Measurements from ENCODE around the gene NHSL2. TPM values are rescaled to one million over a fixed set of nuclear protein-coding genes. Genes with fewer than 3 reads are reported as not detected.

NHSL2 gene
- total RNA-seq, 2 donors from 2014 or later, result 6.9 to 11.2 TPM

DNA sequence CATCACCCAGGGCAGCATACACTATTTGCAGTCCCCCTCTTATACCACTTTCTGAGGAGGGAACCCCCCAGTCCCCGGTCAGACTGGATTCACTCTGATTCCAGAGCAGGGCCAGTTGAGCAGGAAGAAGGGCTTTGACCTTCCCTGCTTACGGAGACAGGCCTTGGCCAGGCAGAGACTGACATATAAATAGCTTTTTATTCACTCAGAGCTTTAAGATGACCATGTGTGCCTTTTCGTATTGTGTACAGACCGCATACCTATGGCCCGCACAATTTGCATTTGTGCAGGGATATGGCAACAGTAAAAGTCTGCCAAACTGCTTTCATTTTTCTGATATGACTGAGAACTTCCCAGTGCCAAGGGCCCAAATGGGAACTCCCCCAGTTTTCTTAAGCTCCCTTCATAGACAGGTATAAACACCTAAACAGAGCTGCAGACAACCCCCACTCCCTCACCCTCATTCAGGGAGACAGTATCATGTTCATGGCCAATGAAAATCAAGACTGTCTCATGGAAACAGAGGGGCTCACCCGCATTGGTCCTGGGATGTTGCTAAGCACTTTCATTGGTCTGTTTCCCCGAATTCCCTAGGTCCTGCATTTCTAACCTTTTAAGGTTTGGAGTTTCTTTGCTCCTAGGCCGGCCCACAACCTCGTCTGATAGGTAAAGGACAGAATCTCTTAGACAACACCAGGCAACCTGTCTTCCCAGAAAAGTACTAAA is 135.1 kb downstream of the NHSL2 start:
- Histone ChIP-seq H3K4me1 (ENCODE audit: control insufficient read depth, insufficient read depth, low read length) (no peaks in the 10 kb centered on the region), H3K36me3 (ENCODE audit: control insufficient read depth, insufficient read depth, low read length) (no peaks in the 10 kb centered on the region), H3K27ac (ENCODE audit: low read depth, low read length) (no peak overlapping the region), H3K27me3 (ENCODE audit: control insufficient read depth, insufficient read depth, low read length, poor library complexity, severe bottlenecking) (no peaks in the 10 kb centered on the region), H3K9ac (ENCODE audit: extremely low read depth, low read length, poor library complexity, severe bottlenecking) (no peak overlapping the region), H3K9me3 (ENCODE audit: control insufficient read depth, low read length) (no peaks in the 10 kb centered on the region), H3K4me3 (ENCODE audit: low read length) (no peak overlapping the region)
- H3K36me3 Mint-ChIP-seq (ENCODE audit: low read depth), result no peaks in the 10 kb centered on the region
- H3K4me1 Mint-ChIP-seq, result peaks cover 14% of the 10 kb centered on the region
- 79 to 81% methylated on average over 7 to 9 of the region's 9 CpGs for WGBS, 2 experiments (ENCODE audit: insufficient coverage in 1 of 2, insufficient read length in 1 of 2)
- peak overlapping the region; percentile 82 for H3K27ac Mint-ChIP-seq
- peak; percentile 83 for DNase-seq
- peaks cover 70% of the 10 kb centered on the region for H3K9me3 Mint-ChIP-seq
- no peaks in the 10 kb centered on the region for H3K27me3 Mint-ChIP-seq (ENCODE audit: insufficient read depth)
- TF ChIP-seq, protein P1, sequence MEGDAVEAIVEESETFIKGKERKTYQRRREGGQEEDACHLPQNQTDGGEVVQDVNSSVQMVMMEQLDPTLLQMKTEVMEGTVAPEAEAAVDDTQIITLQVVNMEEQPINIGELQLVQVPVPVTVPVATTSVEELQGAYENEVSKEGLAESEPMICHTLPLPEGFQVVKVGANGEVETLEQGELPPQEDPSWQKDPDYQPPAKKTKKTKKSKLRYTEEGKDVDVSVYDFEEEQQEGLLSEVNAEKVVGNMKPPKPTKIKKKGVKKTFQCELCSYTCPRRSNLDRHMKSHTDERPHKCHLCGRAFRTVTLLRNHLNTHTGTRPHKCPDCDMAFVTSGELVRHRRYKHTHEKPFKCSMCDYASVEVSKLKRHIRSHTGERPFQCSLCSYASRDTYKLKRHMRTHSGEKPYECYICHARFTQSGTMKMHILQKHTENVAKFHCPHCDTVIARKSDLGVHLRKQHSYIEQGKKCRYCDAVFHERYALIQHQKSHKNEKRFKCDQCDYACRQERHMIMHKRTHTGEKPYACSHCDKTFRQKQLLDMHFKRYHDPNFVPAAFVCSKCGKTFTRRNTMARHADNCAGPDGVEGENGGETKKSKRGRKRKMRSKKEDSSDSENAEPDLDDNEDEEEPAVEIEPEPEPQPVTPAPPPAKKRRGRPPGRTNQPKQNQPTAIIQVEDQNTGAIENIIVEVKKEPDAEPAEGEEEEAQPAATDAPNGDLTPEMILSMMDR (conservative IDR thresholded peaks at IDR 0.05), result no peak
- no peak overlapping the region for H3K4me3 Mint-ChIP-seq

DNA sequence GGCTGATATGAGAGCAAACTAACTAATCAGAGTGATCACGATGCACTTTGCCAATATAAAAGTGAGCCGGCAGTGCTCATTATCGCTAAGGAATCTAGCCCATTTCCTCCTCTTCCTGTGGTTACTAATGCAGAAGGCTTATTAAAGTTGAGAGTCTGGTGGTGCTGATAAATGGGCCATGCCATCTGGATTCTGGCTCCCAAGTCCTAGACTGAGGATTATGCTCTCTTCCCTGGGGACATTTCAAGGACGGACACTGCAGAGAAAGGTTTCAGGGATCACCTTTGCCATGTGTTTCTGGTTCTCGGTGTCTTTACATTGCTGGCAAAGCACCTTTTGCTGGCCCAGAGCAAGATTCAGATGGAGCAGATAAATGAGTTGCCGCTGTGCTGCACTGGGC is 135.8 kb downstream of the NHSL2 start:
- peaks cover 70% of the 10 kb centered on the region for H3K9me3 Mint-ChIP-seq
- TF ChIP-seq, protein P1 (conservative IDR thresholded peaks at IDR 0.05), result no peak
- no peak overlapping the region for H3K9ac ChIP-seq (ENCODE audit: extremely low read depth, low read length, poor library complexity, severe bottlenecking)
- H3K27ac Mint-ChIP-seq, result peak overlapping the region; percentile 82
- no peaks in the 10 kb centered on the region for H3K4me1 ChIP-seq (ENCODE audit: control insufficient read depth, insufficient read depth, low read length)
- H3K27me3 ChIP-seq (ENCODE audit: control insufficient read depth, insufficient read depth, low read length, poor library complexity, severe bottlenecking), result no peaks in the 10 kb centered on the region
- WGBS, 2 experiments (ENCODE audit: insufficient coverage in 1 of 2, insufficient read length in 1 of 2), result 82 to 83% methylated on average over 1 to 5 of the region's 6 CpGs
- peaks cover 2% of the 10 kb centered on the region for H3K36me3 Mint-ChIP-seq (ENCODE audit: low read depth)
- peaks cover 14% of the 10 kb centered on the region for H3K4me1 Mint-ChIP-seq
- no peak overlapping the region for H3K27ac ChIP-seq (ENCODE audit: low read depth, low read length)
- H3K4me3 Mint-ChIP-seq, result no peak overlapping the region
- H3K9me3 ChIP-seq (ENCODE audit: control insufficient read depth, low read length), result no peaks in the 10 kb centered on the region
- H3K4me3 ChIP-seq (ENCODE audit: low read length), result no peak overlapping the region
- no peaks in the 10 kb centered on the region for H3K27me3 Mint-ChIP-seq (ENCODE audit: insufficient read depth)
- no peaks in the 10 kb centered on the region for H3K36me3 ChIP-seq (ENCODE audit: control insufficient read depth, insufficient read depth, low read length)
- DNase-seq, result no peak

DNA sequence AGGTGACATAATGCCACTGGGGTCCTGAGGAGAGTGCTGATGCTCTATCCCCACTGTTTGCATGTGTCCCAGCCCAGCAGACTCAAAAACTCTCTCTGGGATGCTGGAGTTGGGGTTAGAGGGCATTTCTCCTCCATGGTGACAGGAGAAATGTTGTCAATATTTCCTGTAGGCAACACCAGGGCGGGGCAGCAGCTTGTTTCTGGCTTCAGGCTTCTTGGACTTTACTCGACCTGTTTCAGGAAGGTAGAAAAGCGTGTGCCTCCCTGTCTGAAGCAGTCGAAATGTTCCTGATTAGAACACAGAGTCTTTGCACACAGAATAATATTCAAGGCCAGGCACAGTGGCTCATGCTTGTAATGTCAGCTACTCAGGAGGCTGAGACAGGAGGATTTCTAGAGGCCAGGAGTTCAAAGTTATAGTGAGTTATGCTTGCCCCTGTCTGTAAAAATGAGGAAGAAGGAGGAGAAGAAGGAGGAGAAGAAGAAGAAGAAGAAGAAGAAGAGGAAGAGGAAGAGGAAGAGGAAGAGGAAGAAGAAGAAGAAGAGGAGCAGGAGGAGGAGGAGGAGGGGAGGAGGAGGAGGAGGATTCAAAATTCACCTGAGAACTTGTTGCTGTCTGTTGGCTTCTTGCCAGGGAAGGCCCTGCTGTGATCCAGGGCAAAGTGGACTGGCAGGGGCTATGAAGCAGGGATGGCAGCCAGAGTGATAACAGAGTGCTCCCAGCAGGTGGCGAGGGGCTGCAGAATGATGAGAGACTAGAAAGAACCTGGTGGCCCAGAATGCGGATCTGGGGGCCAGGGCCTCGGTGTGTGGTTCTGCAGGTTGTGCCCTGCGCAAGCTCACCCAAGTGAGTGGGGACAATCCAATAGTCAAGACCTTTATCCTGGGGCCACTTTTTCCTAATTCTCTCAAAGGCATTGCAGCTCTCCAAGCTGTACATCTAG is 138.1 kb downstream of the NHSL2 start:
- TF ChIP-seq, protein P1 (conservative IDR thresholded peaks at IDR 0.05), result no peak
- Histone ChIP-seq H3K4me1 (ENCODE audit: control insufficient read depth, insufficient read depth, low read length) (no peaks in the 10 kb centered on the region), H3K4me3 (ENCODE audit: low read length) (no peak overlapping the region), H3K36me3 (ENCODE audit: control insufficient read depth, insufficient read depth, low read length) (no peaks in the 10 kb centered on the region), H3K9me3 (ENCODE audit: control insufficient read depth, low read length) (no peaks in the 10 kb centered on the region), H3K27ac (ENCODE audit: low read depth, low read length) (no peak overlapping the region), H3K9ac (ENCODE audit: extremely low read depth, low read length, poor library complexity, severe bottlenecking) (no peak overlapping the region), H3K27me3 (ENCODE audit: control insufficient read depth, insufficient read depth, low read length, poor library complexity, severe bottlenecking) (no peaks in the 10 kb centered on the region)
- peaks cover 69% of the 10 kb centered on the region for H3K9me3 Mint-ChIP-seq
- no peak overlapping the region for H3K27ac Mint-ChIP-seq
- peaks cover 5% of the 10 kb centered on the region for H3K36me3 Mint-ChIP-seq (ENCODE audit: low read depth)
- H3K27me3 Mint-ChIP-seq (ENCODE audit: insufficient read depth), result no peaks in the 10 kb centered on the region
- H3K4me1 Mint-ChIP-seq, result peaks cover 22% of the 10 kb centered on the region
- WGBS, 2 experiments (ENCODE audit: insufficient coverage in 1 of 2, insufficient read length in 1 of 2), result 80 to 94% methylated on average over 1 to 8 of the region's 8 CpGs
- no peak overlapping the region for H3K4me3 Mint-ChIP-seq
- DNase-seq, result peak; percentile 47

Data from endodermal cell (in vitro differentiated cells).